ENCODE measurements around the gene SMYD3. TPM values are rescaled to one million over a fixed set of nuclear protein-coding genes. Genes with fewer than 3 reads are reported as not detected.
"Not testable (repeated sequence)": the region's sequence is repeated elsewhere in the genome, so short reads cannot be mapped to it uniquely, and the experiment has no call there.

SMYD3 gene
- total RNA-seq, 1 donor from 2014 or later, result 17.3 TPM

DNA sequence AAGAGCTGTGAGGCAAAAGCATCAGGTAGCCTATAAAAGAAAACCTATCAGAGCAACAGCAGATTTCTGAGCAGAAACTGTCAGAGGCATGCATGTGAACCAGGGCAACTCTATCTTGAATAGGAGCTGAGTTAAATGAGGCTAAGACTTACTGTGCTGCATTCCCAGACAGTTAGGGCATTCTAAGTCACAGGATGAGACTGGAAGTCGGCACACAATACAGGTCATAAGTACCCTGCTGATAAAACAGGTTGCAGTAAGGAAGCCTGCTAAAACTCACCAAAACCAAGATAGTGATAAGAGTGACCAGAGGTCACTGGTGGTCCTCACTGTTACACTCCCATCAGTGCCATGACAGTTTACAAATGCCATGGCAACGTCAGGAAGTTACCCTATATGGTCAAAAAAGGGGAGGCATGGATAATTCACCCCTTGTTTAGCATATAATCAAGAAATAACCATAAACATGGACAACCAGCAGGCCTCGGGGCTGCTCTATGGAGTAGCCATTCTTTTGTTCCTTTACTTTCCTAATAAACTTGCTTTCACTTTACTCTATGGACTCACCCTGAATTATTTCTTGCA, 150.0 kb downstream of the SMYD3 start:
- DNase-seq (ENCODE audit: low read depth in 2 of 2), result peak in 1 of 2 donors; percentile 81

DNA sequence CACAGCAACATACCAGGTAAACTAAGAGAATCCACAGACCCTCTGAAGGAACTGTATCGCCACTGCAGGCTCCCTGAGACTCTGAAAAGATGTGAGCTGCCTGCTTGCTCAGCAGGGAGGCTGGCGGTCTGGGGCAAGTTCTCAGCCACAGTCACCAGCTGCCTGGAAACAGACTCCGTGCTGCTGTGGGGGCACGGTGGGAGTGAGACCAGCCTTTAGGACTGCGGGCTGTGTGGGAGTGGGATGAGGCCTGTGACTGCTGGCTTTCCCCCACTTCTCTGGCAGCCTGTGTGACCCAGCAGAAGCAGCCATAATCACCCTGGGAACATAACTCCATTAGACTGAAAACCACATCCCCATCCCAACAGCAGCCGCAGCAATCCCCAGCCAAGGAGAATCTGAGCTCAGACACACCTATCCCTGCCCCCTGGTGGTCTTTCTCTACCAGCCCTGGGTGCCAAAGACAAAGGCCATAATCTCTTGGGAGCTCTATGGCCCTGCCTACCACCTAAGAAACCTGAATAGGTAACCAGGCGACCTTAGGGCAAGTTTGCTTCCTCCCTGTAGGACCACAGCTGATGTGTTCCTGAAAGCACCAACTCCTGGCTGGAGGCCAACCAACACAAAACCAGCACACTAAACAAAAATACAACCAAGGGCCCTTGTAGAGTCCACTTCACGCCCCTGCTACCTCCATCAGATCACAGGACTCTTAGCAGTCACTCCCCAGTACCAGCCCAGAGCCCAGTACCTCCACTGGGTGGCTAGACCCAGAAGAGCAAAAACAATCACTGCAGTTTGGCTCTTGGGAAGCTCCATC, 151.5 kb downstream of the SMYD3 start:
- peak in 1 of 2 donors; percentile 10 for DNase-seq (ENCODE audit: low read depth in 2 of 2)

DNA sequence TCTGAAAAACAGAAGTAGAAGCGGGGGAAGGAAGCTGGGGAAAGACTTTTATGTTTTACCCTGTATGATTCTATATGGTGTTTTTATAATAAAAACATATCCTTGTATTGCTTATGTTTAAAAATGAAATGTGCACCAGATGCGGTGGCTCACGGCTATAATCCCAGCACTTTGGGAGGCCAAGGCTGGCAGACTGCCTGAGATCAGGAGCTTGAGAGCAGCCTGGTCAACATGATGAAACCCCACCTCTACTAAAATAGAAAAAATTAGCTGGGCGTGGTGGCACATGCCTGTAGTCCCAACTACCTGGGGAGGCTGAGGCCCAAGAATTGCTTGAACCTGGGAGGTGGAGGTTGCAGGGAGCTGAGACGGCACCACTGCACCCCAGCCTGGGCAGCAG, 155.4 kb downstream of the SMYD3 start:
- no peak for DNase-seq (ENCODE audit: low read depth in 2 of 2)

DNA sequence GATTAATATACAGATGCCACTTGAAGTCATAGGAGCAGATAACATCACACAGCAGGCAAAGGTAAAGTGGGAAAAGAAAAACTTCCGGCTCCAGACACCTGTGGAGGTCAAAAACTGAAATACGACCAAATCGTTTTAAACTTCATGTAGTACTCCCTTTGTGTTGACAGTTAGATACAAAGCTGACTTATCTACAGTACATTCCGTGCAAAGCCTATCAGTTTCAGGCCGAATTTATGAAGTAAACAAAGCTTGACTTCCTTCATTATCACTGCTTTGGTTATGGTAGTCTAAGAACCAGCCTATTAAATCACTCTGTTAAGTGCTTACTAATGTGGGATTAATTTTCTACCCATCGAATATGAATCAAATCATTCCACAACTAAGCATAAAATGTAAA, 156.3 kb downstream of the SMYD3 start:
- DNase-seq (ENCODE audit: low read depth in 2 of 2), result no peak

DNA sequence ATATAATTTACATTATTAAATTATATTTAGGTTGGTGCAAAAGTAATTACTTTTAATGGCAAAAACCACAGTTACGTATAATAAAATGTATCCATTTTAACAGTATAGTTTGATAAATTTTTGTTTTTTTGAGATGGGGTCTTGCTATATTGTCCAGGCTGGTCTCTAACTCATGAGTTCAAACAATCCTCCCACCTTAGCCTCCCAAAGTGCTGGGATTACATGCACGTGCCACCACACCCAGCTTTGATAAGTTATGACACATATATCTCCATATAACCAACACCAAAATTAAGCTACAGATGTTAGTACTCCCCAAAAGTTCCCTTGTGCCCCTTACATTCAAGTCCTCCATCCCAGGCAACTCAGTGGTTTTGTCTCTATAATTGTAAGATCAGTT, 163.1 kb downstream of the SMYD3 start:
- no peak for DNase-seq (ENCODE audit: low read depth in 2 of 2)

DNA sequence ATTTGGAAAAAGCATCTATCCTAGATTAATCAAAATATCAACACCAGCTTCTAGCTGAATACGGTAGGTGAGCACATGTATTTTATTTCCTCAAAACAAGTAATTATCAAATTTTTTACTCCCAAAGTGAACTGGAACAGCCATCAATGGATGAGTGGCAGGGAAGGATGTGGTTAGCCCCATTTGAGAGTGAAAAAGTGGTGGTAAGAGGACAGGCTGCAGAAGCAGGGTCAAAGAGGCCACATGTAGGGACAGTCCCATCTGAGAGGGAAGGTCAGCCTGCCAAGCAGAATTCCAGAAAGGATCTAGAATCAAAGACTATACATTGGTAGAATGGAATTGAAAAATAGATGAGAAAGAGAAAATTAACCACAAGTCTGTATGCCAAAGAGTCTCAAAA, 163.8 kb downstream of the SMYD3 start:
- DNase-seq (ENCODE audit: low read depth in 2 of 2), result no peak

DNA sequence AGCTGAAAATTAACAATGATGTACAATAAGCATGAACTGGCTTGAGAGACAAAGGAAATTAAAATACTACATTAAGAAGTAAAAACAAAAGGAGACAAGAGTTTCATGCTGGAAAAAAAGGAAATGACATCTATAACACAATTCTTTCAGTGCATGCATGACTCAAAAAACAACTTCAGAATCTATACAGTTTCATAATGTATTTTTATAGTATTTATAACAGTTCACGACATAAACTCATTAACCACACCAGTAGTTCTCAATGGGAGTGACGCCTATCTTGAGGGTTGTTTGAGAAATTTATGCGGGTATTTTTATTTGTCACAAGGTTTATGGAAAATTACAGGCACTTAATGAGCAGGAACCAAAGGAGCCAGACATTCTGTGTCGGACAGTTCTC, 168.5 kb downstream of the SMYD3 start:
- no peak for DNase-seq (ENCODE audit: low read depth in 2 of 2)

DNA sequence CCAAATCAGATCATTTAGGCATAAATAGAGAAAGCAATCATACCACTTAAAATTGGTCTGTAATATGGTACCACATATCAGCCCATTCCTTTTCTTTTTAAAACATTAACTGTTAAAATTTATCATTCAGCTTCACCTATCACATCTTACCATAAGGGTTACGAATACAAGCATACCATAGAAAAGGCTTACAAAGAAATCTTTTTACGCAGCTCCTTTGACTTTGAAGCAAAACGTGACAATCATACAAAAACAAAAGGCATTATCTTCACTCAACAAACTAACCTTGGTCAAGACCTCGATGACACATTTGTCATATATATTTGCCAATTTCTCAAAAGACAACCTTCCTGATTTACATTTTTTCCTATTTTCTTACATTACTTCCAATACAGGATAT, 169.0 kb downstream of the SMYD3 start:
- DNase-seq (ENCODE audit: low read depth in 2 of 2), result peak in 1 of 2 donors; percentile 3

DNA sequence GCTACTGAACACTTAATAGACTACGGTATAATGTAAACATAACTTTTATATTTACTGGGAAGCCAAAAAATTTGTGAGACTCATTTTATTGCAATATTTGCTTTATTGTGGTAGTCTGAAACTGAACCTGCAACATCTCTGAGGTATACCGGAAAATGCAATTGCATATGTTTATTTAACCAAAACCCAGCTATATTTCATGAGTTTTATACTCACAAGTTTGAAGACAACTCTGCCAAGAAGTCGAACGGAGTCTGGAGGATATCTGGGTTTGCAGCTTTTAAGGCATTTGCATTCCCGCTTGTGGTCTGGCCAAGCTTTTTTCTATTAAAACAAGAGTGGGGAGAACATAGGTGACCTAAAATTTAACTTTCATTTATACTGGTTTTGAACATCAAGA, 171.9 kb downstream of the SMYD3 start:
- DNase-seq (ENCODE audit: low read depth in 2 of 2), result no peak

DNA sequence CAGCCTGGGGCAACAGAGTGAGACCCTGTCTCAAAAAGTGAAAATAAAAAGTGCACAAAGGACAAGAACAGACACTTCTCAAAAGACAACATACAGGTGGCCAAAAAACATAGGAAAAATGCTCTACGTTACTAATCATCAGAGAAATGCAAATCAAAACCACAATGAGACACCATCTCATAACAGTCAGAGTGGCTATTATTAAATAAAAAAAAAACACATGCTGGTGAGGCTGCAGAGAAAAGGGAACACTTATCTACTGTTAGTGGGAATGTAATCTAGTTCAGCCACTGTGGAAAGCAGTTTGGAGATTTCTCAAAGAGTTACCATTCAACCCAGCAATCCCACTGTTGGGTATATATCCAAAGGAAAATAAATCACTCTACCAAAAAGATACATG, 173.2 kb downstream of the SMYD3 start:
- no peak for DNase-seq (ENCODE audit: low read depth in 2 of 2)

DNA sequence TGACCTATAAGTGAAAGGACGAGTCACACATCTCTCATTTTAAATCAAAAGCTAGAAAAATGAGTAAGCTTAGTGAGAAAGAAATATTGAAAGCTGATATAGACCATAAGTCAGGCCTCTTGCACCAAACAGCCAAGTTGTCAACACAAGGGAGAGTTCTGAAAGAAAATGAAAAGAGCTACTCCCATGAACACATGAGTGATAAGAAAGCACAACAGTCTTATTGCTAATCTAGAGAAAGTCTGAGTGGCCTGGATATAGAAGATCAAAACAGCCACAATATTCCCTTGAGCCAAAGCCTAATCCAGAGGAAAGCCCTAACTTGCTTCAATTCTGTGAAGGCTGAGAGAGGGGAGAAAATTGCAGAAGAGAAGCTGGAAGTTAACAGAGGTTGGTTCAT, 175.0 kb downstream of the SMYD3 start:
- no peak for DNase-seq (ENCODE audit: low read depth in 2 of 2)

DNA sequence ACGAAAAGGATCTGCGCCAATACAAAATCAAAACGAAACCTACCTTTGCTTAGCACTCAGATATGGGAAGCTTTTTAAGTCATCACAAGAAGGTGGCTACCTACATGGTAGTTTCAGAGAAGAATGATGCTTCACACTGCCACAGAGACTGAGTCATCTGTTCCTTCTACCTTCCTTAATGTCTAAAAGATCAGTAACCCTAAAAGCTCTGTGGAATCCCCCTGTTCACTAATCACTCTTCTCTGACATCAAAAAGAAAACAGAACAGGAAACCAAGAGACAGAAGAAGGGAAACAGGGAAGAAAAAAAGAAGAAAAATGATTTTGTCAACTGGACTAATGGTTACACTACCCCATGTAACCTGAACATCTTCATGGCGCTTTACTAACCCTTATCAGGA, 177.2 kb downstream of the SMYD3 start:
- peak in 1 of 2 donors; percentile 1 for DNase-seq (ENCODE audit: low read depth in 2 of 2)

DNA sequence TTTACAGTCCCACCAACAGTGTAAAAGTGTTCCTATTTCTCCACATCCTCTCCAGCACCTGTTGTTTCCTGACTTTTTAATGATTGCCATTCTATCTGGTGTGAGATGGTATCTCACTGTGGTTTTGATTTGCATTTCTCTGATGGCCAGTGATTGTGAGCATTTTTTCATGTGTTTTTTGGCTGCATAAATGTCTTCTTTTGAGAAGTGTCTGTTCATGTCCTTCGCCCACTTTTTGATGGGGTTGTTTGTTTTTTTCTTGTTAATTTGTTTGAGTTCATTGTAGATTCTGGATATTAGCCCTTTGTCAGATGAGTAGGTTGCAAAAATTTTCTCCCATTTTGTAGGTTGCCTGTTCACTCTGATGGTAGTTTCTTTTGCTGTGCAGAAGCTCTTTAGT, 177.8 kb downstream of the SMYD3 start:
- DNase-seq (ENCODE audit: low read depth in 2 of 2), result not testable (repeated sequence)

DNA sequence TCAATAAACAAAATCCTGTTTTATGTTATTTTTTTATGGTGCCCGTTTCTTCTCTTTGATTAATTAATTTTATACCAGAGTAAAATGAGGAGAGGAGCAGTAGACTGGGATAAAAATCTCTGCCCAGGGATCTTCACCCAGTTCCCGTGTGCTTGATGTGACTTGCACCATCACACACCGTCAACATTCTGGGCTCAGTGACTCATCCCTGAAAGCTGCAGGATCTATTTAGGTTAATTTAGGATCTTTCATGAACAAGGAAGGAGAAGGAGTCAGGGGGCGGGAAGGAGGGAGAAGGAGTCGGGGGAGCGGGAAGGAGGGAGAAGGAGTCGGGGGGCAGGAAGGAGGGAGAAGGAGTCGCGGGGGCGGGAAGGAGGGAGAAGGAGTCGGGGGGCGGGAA, 182.4 kb downstream of the SMYD3 start:
- DNase-seq (ENCODE audit: low read depth in 2 of 2), result no peak

DNA sequence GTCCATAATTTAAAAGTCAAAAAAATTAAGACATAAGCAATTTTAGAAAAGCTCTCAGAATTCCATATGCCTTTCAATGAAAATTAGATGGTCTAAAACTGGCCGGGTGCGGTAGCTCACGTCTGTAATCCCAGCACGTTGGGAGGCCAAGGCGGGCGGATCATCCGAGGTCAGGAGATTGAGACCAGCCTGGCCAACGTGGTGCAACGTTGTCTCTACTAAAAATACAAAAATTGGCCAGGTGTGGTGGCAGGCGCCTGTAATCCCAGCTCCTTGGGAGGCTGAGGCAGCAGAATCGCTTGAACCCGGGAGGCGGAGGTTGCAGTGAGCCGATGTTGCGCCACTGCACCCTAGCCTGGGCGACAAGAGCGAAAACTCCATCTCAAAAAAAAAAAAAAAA, 183.0 kb downstream of the SMYD3 start:
- not testable (repeated sequence) for DNase-seq (ENCODE audit: low read depth in 2 of 2)

DNA sequence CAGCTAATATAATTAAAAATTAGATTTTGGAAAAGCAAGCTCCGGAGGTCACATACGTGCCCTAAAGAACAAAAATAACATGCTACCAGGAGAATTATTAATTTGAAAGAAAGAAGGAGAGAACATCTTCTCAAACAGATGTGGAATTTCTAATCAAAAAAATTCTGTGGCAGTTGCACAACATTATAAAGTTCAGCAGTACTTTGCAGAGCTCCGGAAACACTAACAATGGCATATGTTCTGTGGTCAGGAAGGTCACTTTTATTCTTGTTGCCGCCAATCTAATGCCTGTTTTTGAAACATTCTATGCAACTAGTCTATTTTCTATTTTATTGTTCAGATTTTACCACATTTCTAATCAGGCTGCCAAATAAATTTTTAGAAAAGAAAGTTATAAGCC, 186.8 kb downstream of the SMYD3 start:
- peak; percentile 77 to 86 for DNase-seq (ENCODE audit: low read depth in 2 of 2)

DNA sequence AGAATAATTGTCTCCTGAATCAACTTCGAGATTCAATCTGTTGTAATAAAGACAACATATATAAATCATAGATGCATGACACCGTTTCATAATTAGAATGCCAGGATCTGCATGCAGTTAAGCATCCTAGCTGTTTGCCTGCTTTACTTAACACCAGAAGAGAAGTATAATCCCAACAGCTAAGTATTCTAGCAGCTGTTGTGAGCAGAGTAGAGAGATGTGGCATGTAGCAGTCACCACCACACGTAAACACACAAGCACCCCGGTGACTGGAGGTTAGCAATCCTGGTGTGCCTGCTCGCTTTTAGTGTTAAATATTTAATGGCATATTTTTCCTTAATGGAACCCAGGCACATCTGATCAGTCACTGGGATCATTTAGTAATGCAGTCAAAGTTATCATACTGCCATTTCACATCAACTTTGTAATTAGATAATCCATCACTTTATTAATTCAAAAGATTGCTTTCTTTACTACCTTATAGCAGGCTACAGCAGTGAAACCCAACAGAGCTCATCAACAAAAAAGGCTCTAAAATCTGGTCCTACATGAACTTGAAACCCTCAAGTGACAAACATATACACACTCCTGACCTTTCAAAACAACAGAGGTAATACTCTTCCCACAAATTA, 187.9 kb downstream of the SMYD3 start:
- DNase-seq (ENCODE audit: low read depth in 2 of 2), result no peak

DNA sequence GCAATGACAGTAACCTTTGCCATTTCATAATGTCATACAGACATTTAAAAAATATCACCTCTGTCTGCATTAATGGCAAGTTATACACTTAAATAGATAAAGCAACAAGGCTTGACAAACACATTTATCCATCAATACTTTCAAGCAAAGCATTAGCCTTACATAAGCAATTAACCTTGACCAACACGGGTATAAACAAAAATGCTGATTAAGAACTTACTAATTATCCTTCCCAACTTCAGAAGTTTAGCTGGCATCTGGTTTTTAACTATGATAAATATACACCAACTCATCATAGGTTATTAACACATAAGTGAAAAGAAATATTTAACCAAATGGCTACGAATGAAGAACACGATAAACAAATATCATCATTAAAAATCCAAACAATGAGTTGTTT, 188.5 kb downstream of the SMYD3 start:
- no peak for DNase-seq (ENCODE audit: low read depth in 2 of 2)

DNA sequence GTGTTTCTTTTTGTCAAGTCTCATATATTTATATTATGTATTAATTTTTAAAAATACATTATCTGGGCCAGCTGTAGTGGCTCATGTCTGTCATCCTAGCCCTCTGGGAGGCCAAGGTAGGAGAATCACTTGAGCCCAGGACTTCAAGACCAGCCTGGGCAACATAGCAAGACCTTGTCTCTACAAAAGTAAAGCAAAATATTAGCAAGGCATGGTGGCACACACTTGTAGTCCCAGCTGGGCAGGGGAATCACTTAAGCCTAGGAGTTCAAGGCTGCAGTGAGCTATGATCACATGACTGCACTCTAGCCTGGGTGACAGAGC, 189.1 kb downstream of the SMYD3 start:
- no peak for DNase-seq (ENCODE audit: low read depth in 2 of 2)

DNA sequence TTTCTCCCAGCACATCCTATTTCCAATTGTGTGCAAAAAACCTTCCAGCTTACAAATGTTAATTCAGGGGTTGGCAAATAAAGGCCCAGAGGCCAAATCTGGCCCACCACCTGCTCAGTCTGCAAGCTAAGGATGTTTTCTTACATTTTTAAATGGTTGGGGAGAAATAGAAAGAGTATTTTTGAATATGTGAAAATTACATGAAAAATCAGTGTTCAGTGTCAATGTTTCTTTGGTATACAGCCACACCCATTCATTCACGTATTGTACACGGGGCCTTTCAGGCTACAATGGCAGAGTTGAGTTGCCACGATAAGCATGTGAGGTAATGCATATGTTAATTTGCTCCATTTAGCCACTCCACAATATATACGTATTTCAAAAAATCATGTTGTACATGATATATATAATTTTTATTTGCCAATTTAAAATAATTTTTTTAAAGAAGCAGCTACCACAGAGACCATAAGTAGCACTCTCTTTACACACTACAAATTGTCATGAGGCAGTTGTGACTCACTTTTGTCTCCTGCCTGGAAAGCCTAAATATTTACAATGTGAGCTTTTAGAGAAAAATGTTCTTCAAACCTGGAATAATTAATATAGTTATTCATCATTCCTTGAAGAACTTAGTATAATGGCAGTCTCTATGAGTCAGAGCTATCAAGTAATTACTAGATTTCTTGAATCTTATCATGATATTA, 189.6 kb downstream of the SMYD3 start:
- DNase-seq (ENCODE audit: low read depth in 2 of 2), result peak in 1 of 2 donors; percentile 44

DNA sequence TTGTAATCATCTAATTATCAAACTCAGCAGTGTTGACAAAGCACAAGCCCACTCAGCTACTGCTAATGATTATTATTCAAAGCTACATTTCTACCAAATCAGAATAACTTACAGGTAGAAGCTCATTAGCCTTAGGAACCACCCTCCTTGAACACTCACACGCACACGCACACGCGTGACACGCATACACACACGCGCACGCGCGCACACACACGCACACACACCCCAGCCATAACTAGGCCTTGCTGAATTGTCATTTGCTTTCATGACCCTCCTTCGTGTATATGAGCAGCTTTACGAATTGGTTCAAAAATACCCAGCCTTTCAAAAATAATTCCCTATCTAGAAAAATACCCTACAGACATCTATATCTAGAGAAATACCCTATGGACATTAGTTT, 195.6 kb downstream of the SMYD3 start:
- no peak for DNase-seq (ENCODE audit: low read depth in 2 of 2)

DNA sequence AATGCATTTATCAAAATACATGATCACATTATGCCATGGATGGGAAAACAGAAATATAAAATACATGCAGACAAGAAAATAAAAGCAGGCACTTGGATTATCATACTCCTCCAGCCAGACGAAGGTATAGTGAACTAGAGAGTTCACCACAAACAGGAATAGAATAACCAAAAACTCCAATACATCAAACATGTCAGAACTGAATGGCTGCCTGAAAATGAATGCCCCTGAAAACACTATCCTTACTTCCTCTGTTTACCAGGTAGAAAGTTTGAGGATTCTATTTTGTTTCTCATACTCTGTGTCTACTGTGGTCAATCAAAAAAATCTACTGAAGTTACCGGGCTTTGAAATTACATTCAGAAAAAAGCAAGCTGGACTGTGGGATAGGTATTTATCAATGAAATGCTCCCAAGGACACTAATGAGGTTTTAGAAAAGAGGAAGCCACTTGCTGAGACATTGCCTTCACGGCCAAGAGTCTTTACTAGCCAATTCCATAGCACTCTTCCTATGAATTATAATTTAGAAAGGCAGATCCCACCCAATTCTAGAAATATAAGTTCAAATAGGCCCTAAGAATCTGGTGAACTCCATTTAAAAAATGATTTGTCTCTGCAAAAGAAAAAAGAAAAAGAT, 197.7 kb downstream of the SMYD3 start:
- DNase-seq (ENCODE audit: low read depth in 2 of 2), result no peak

Measured in lung microvascular endothelial cell (primary cell).